ENCODE data around the gene TFB1M. TPM values are rescaled to one million over a fixed set of nuclear protein-coding genes. Genes with fewer than 3 reads are reported as not detected.
"Not testable (repeated sequence)": the region's sequence is repeated elsewhere in the genome, so short reads cannot be mapped to it uniquely, and the experiment has no call there.

The TFB1M gene
- total RNA-seq, 1 experiment from 2014 or later = 18.6 TPM

- no peak for DNase-seq (ENCODE audit: low read depth)
- in situ Hi-C loops (cut with HindIII; ENCODE audit: low pct_unique_long_range_greater_than_20kb, low sequenced_read_pairs) = no loop called here
These were observed 60.1 kb downstream of the TFB1M start for GRCh38 chr6:155254139-155254538.

- no peak for DNase-seq (ENCODE audit: low read depth)
- in situ Hi-C loops (cut with HindIII; ENCODE audit: low pct_unique_long_range_greater_than_20kb, low sequenced_read_pairs) = no loop called here
These were observed 60.9 kb downstream of the TFB1M start for GRCh38 chr6:155253337-155253736.

- no peak for DNase-seq (ENCODE audit: low read depth)
- in situ Hi-C loops (cut with HindIII; ENCODE audit: low pct_unique_long_range_greater_than_20kb, low sequenced_read_pairs) = no loop called here
These were observed 61.7 kb downstream of the TFB1M start for GRCh38 chr6:155252581-155252980.

GRCh38 chr6:155250701-155251381 lies 63.4 kb downstream of the TFB1M start:
- in situ Hi-C loops (cut with HindIII; ENCODE audit: low pct_unique_long_range_greater_than_20kb, low sequenced_read_pairs) = no loop called here

GRCh38 chr6:155248008-155249001 lies 66.0 kb downstream of the TFB1M start:
- DNase-seq (ENCODE audit: low read depth) = peak; percentile 24
- in situ Hi-C loops (cut with HindIII; ENCODE audit: low pct_unique_long_range_greater_than_20kb, low sequenced_read_pairs) = no loop called here

More at GRCh38 chr6:155250701-155251381, 63.4 kb downstream of the TFB1M start:
- DNase-seq (ENCODE audit: low read depth) = no peak

GRCh38 chr6:155247618-155248007 lies 66.7 kb downstream of the TFB1M start:
- in situ Hi-C loops (cut with HindIII; ENCODE audit: low pct_unique_long_range_greater_than_20kb, low sequenced_read_pairs) = no loop called here

GRCh38 chr6:155246825-155247224 lies 67.5 kb downstream of the TFB1M start:
- in situ Hi-C loops (cut with HindIII; ENCODE audit: low pct_unique_long_range_greater_than_20kb, low sequenced_read_pairs) = no loop called here
- no peak for DNase-seq (ENCODE audit: low read depth)

More at GRCh38 chr6:155247618-155248007, 66.7 kb downstream of the TFB1M start:
- DNase-seq (ENCODE audit: low read depth) = no peak

GRCh38 chr6:155245831-155246230 lies 68.5 kb downstream of the TFB1M start:
- in situ Hi-C loops (cut with HindIII; ENCODE audit: low pct_unique_long_range_greater_than_20kb, low sequenced_read_pairs) = no loop called here
- DNase-seq (ENCODE audit: low read depth) = no peak

GRCh38 chr6:155245193-155245592 lies 69.1 kb downstream of the TFB1M start:
- DNase-seq (ENCODE audit: low read depth) = no peak
- in situ Hi-C loops (cut with HindIII; ENCODE audit: low pct_unique_long_range_greater_than_20kb, low sequenced_read_pairs) = no loop called here

- in situ Hi-C loops (cut with HindIII; ENCODE audit: low pct_unique_long_range_greater_than_20kb, low sequenced_read_pairs) = no loop called here
These were observed 69.8 kb downstream of the TFB1M start for GRCh38 chr6:155244434-155244833.

GRCh38 chr6:155241966-155242365 lies 72.3 kb downstream of the TFB1M start:
- in situ Hi-C loops (cut with HindIII; ENCODE audit: low pct_unique_long_range_greater_than_20kb, low sequenced_read_pairs) = no loop called here
- no peak for DNase-seq (ENCODE audit: low read depth)

More at GRCh38 chr6:155244434-155244833, 69.8 kb downstream of the TFB1M start:
- DNase-seq (ENCODE audit: low read depth) = no peak

- in situ Hi-C loops (cut with HindIII; ENCODE audit: low pct_unique_long_range_greater_than_20kb, low sequenced_read_pairs) = no loop called here
- DNase-seq (ENCODE audit: low read depth) = no peak
These were observed 73.2 kb downstream of the TFB1M start for GRCh38 chr6:155240905-155241600.

GRCh38 chr6:155237613-155238012 lies 76.7 kb downstream of the TFB1M start:
- in situ Hi-C loops (cut with HindIII; ENCODE audit: low pct_unique_long_range_greater_than_20kb, low sequenced_read_pairs) = no loop called here

GRCh38 chr6:155235087-155235486 lies 79.2 kb downstream of the TFB1M start:
- no peak for DNase-seq (ENCODE audit: low read depth)
- in situ Hi-C loops (cut with HindIII; ENCODE audit: low pct_unique_long_range_greater_than_20kb, low sequenced_read_pairs) = no loop called here

More at GRCh38 chr6:155237613-155238012, 76.7 kb downstream of the TFB1M start:
- DNase-seq (ENCODE audit: low read depth) = no peak

GRCh38 chr6:155234687-155235086 lies 79.6 kb downstream of the TFB1M start:
- DNase-seq (ENCODE audit: low read depth) = no peak
- in situ Hi-C loops (cut with HindIII; ENCODE audit: low pct_unique_long_range_greater_than_20kb, low sequenced_read_pairs) = no loop called here

GRCh38 chr6:155234167-155234566 lies 80.1 kb downstream of the TFB1M start:
- no peak for DNase-seq (ENCODE audit: low read depth)
- in situ Hi-C loops (cut with HindIII; ENCODE audit: low pct_unique_long_range_greater_than_20kb, low sequenced_read_pairs) = no loop called here

GRCh38 chr6:155232848-155233247 lies 81.4 kb downstream of the TFB1M start:
- in situ Hi-C loops (cut with HindIII; ENCODE audit: low pct_unique_long_range_greater_than_20kb, low sequenced_read_pairs) = no loop called here
- DNase-seq (ENCODE audit: low read depth) = no peak

- DNase-seq (ENCODE audit: low read depth); in situ Hi-C loops (cut with HindIII; ENCODE audit: low pct_unique_long_range_greater_than_20kb, low sequenced_read_pairs): not testable (repeated sequence)
These were observed 83.3 kb downstream of the TFB1M start for GRCh38 chr6:155230975-155231374.

Data from Caki2 (cell line).